SJSA1 (cell line): ENCODE results near the gene IER2. TPM values are rescaled to one million over a fixed set of nuclear protein-coding genes. Genes with fewer than 3 reads are reported as not detected.
"Not testable (repeated sequence)": the region's sequence is repeated elsewhere in the genome, so short reads cannot be mapped to it uniquely, and the experiment has no call there.

ENCODE experiments used
- DNase-seq, 2 experiments: peaks; one replicate each; pipeline ENCODE4 v3.0.0-alpha.2; 2015 to 2020; ENCODE audit warnings: low spot score in 2 of 2, low read depth in 1 of 2
- H3K27ac ChIP-seq: fragments of 250-450 bp; sonication (Bioruptor Pico); 2 replicates; pipeline ENCODE4 v1.5.1; 2020; ENCODE audit warnings: mild to moderate bottlenecking, moderate library complexity
- H3K27me3 ChIP-seq: fragments of 250-450 bp; sonication (Bioruptor Pico); replicated peaks from 2 replicates; pipeline ENCODE4 v1.5.1; 2020; ENCODE audit warnings: mild to moderate bottlenecking, moderate library complexity
- H3K36me3 ChIP-seq: fragments of 250-450 bp; sonication (Bioruptor Pico); 2 replicates; pipeline ENCODE4 v1.5.1; 2020; ENCODE audit warnings: mild to moderate bottlenecking
- H3K4me1 ChIP-seq: fragments of 250-450 bp; sonication (Bioruptor Pico); replicated peaks from 2 replicates; pipeline ENCODE4 v1.6.1; 2021; ENCODE audit warnings: mild to moderate bottlenecking
- H3K4me3 ChIP-seq: fragments of 250-450 bp; sonication (Bioruptor Pico); 2 replicates; pipeline ENCODE4 v1.5.1; 2020; ENCODE audit warnings: mild to moderate bottlenecking
- H3K9me3 ChIP-seq: fragments of 250-450 bp; sonication (Bioruptor Pico); replicated peaks from 2 replicates; pipeline ENCODE4 v1.5.1; 2020; ENCODE audit warnings: mild to moderate bottlenecking
- total RNA-seq: library from RNA; depleted of rRNA; stranded (reverse); fragments of >200 nt; shearing (Covaris generic); gene quantifications from 2 replicates; pipeline ENCODE4 v1.2.3, GENCODE V29; 2014

The IER2 gene
- total RNA-seq, 1 experiment from 2014 or later, result 12.3 TPM

- peak overlapping the region; percentile 78 for H3K27ac ChIP-seq
Observed at GRCh38 chr19:13154241-13154778, 4.1 kb downstream of the IER2 start.

DNA sequence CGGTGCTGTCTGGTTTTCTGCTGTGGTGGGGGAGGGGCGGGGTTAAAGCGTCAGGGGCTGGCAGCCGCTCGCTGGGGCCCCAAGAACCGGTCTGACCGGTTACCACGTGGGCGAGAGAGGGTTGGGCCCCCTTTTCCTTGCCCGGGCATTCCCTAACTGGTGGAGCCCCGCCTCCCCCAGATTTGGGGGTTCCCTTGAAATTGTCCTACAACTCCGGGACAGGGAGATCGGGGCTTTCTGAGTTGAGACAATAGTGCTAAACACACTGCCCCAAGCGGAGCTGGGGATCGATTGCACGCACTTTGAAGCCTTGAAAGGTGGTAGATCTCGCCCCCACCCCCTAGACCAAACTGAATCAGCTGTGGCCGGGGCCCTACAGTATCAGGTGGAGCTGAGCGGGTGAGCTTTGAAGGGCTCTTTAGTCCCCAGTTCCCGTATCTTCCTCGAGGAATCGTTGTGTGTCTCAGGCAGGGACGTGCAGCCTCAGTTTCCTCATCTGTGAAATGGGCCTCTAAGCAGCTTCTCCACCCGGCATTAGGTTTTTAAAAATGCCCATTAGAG lies 4.8 kb downstream of the IER2 start:
- peaks cover 22% of the 10 kb centered on the region for H3K4me1 ChIP-seq
- peak in 1 of 2 experiments; percentile 60 for DNase-seq
- H3K4me3 ChIP-seq, result peak overlapping the region; percentile 76
- no peaks in the 10 kb centered on the region for H3K27me3 ChIP-seq
- H3K9me3 ChIP-seq, result no peaks in the 10 kb centered on the region
- peak overlapping the region; percentile 78 for H3K27ac ChIP-seq
- H3K36me3 ChIP-seq, result peaks cover 26% of the 10 kb centered on the region

More at GRCh38 chr19:13154241-13154778, 4.1 kb downstream of the IER2 start:
- H3K9me3 ChIP-seq, result no peaks in the 10 kb centered on the region; the same call in 1 of the 2 replicates
- no peaks in the 10 kb centered on the region for H3K27me3 ChIP-seq
- H3K36me3 ChIP-seq, result peaks cover 26% of the 10 kb centered on the region
- peak; percentile 88 to 92 for DNase-seq
- H3K4me3 ChIP-seq, result peak overlapping the region; percentile 76
- H3K4me1 ChIP-seq, result peaks cover 27% of the 10 kb centered on the region

GRCh38 chr19:13155472-13156359 lies 5.5 kb downstream of the IER2 start:
- Histone ChIP-seq H3K4me3 (peak overlapping the region; percentile 76), H3K9me3 (no peaks in the 10 kb centered on the region), H3K27me3 (no peaks in the 10 kb centered on the region), H3K4me1 (peaks cover 22% of the 10 kb centered on the region), H3K27ac (no peak overlapping the region), H3K36me3 (peaks cover 26% of the 10 kb centered on the region)
- no peak for DNase-seq

- H3K4me3 ChIP-seq, result no peak overlapping the region
- no peaks in the 10 kb centered on the region for H3K9me3 ChIP-seq
- H3K4me1 ChIP-seq, result peaks cover 36% of the 10 kb centered on the region
- H3K27ac ChIP-seq, result no peak overlapping the region
- no peaks in the 10 kb centered on the region for H3K27me3 ChIP-seq
- H3K36me3 ChIP-seq, result peaks cover 9% of the 10 kb centered on the region
- no peak for DNase-seq
Observed at GRCh38 chr19:13159713-13160112, 9.5 kb downstream of the IER2 start.

- DNase-seq, result no peak
- no peaks in the 10 kb centered on the region for H3K27me3 ChIP-seq
- no peak overlapping the region for H3K27ac ChIP-seq
- H3K36me3 ChIP-seq, result peaks cover under 1% of the 10 kb centered on the region; the same call in 1 of the 2 replicates
- peaks cover 34% of the 10 kb centered on the region for H3K4me1 ChIP-seq
- no peaks in the 10 kb centered on the region for H3K9me3 ChIP-seq
- no peak overlapping the region for H3K4me3 ChIP-seq
Observed at GRCh38 chr19:13160557-13160956, 10.3 kb downstream of the IER2 start.

GRCh38 chr19:13162724-13163608 lies 12.8 kb downstream of the IER2 start:
- Histone ChIP-seq H3K36me3 (no peaks in the 10 kb centered on the region), H3K9me3 (no peaks in the 10 kb centered on the region), H3K27me3 (no peaks in the 10 kb centered on the region), H3K4me3 (peak overlapping the region; percentile 28), H3K4me1 (peaks cover 46% of the 10 kb centered on the region), H3K27ac (peak overlapping the region; percentile 94)
- DNase-seq, result peak; percentile 88 to 97

- peak; percentile 90 to 94 for DNase-seq
- peaks cover 54% of the 10 kb centered on the region for H3K4me1 ChIP-seq
Observed at GRCh38 chr19:13163609-13164342, 13.6 kb downstream of the IER2 start.

GRCh38 chr19:13164343-13165161 lies 14.3 kb downstream of the IER2 start:
- Histone ChIP-seq H3K27ac (peak overlapping the region; percentile 94), H3K36me3 (no peaks in the 10 kb centered on the region), H3K9me3 (no peaks in the 10 kb centered on the region), H3K4me1 (peaks cover 62% of the 10 kb centered on the region), H3K4me3 (peak overlapping the region; percentile 14), H3K27me3 (no peaks in the 10 kb centered on the region)
- peak; percentile 60 to 71 for DNase-seq

More at GRCh38 chr19:13163609-13164342, 13.6 kb downstream of the IER2 start:
- Histone ChIP-seq H3K36me3 (no peaks in the 10 kb centered on the region), H3K9me3 (no peaks in the 10 kb centered on the region), H3K27me3 (no peaks in the 10 kb centered on the region), H3K4me3 (peak overlapping the region; percentile 28), H3K27ac (peak overlapping the region; percentile 94)

DNA sequence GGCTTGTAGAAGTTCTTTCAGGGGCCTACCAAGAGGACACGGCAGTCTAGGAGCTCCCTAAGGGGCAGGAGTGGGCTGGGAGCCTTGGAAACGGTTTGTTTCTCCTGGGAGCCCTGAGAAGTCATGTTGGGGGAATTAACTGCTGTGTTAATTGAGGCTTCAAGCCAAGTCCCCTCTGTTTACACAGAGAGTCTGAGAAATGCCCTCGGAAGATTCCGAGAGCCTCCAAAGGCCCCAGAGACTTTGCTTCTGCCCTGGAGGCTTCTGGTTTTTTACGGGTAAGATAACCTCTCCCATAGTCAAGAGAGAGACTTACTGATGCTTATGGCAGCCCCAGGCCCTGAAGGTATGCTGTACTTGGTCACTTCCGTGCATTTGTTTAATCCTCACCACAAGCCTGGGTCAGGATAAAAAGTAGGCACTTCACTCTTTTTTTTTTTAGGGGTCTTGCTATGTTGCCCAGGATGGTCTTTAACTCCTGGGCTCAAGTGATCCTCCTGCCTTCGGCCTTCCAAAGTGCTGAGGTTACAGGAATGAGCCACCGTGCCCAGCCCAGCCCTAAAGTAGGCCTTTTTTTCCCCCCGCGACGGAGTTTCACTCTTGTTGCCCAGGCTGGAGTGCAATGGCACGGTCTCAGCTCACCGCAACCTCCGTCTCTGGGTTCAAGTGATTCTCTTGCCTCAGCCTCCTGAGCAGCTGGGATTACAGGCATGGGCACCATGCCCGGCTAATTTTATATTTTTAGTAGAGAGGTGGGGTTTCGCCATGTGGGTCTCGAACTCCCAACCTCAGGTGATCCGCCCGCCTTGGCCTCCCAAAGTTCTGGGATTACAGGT lies 15.2 kb downstream of the IER2 start:
- no peaks in the 10 kb centered on the region for H3K36me3 ChIP-seq
- H3K27me3 ChIP-seq, result no peaks in the 10 kb centered on the region
- peaks cover 70% of the 10 kb centered on the region for H3K4me1 ChIP-seq
- no peaks in the 10 kb centered on the region for H3K9me3 ChIP-seq
- peak overlapping the region; percentile 94 for H3K27ac ChIP-seq
- DNase-seq, result no peak
- no peak overlapping the region for H3K4me3 ChIP-seq

- H3K27me3 ChIP-seq, H3K9me3 ChIP-seq, H3K36me3 ChIP-seq, H3K4me3 ChIP-seq, DNase-seq, H3K27ac ChIP-seq: not testable (repeated sequence)
- peaks cover 71% of the 10 kb centered on the region for H3K4me1 ChIP-seq
Observed at GRCh38 chr19:13166151-13166550, 15.9 kb downstream of the IER2 start.

DNA sequence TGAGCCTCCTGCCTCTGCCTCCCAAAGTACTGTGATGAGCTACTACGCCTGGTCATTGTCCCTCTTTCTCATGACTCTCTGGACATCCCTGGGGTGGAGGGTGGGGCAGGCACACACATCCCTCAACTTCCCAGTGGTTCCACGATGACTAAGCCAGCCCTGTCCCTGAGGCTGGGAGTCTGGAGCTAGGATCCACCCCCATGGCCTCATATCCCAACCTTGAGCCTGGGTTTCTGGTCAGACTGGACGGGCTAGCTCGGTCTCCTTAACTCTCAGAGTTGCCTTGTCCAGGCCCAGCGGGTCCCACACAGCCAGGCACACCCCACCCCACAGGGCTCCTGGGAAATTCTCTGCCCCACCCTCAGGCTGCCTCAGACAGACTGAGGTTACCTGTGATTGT lies 19.6 kb downstream of the IER2 start:
- Histone ChIP-seq H3K9me3 (no peaks in the 10 kb centered on the region), H3K4me3 (no peak overlapping the region), H3K36me3 (0 out of 2 replicates have a peak, but pooled peaks cover 4% of the 10 kb centered on the region), H3K4me1 (peaks cover 66% of the 10 kb centered on the region), H3K27ac (peak overlapping the region; percentile 46), H3K27me3 (no peaks in the 10 kb centered on the region)
- peak; percentile 61 to 84 for DNase-seq
